ENCODE data around the gene PEG3. TPM values are rescaled to one million over a fixed set of nuclear protein-coding genes. Genes with fewer than 3 reads are reported as not detected.

Gene PEG3
- total and polyA plus RNA-seq, 2 of the 13 experiments (the other 11 are each of a cell fraction or from before 2014, with no cell fraction given) = 217 to 394 TPM

- TF ChIP-seq ARID4A (CRISPR knock-in tag; IDR thresholded peaks at IDR 0.05; ENCODE audit: borderline replicate concordance) = peak; percentile 45; the same call in 1 of the 2 replicates
- 0 out of 2 replicates have a peak, but pooled peaks have one; percentile 18 for TF ChIP-seq ZNF710 (CRISPR knock-in tag; IDR thresholded peaks at IDR 0.05; ENCODE audit: borderline replicate concordance)
- TF ChIP-seq PCBP1 (IDR thresholded peaks at IDR 0.05; ENCODE audit: borderline replicate concordance, low read depth, low read length) = no peak
- peak; percentile 85; the same call in 1 of the 2 replicates for TF ChIP-seq AKAP8 (CRISPR knock-in tag; IDR thresholded peaks at IDR 0.05)
- TF ChIP-seq MEIS1 (CRISPR knock-in tag; IDR thresholded peaks at IDR 0.05; ENCODE audit: borderline replicate concordance) = peak; percentile 18; the same call in 1 of the 2 replicates
- 0 out of 2 replicates have a peak, but pooled peaks have one; percentile 18 for TF ChIP-seq ZFP90 (CRISPR knock-in tag; IDR thresholded peaks at IDR 0.05; ENCODE audit: borderline replicate concordance)
- TF ChIP-seq ZZZ3 (CRISPR knock-in tag; IDR thresholded peaks at IDR 0.05; ENCODE audit: borderline replicate concordance) = peak; percentile 79; the same call in 1 of the 2 replicates
- TF ChIP-seq ETV6 (CRISPR knock-in tag; conservative IDR thresholded peaks at IDR 0.05) = 0 out of 2 replicates have a peak, but pooled peaks have one; percentile 13
- peak; percentile 67 for TF ChIP-seq CTCF (CRISPR knock-in tag; IDR thresholded peaks at IDR 0.05)
- 0 out of 2 replicates have a peak, but pooled peaks have one; percentile 6 for TF ChIP-seq JUNB (CRISPR knock-in tag; IDR thresholded peaks at IDR 0.05; ENCODE audit: borderline replicate concordance)
- 0 out of 2 replicates have a peak, but pooled peaks have one; percentile 23 for TF ChIP-seq NR2C2 (CRISPR knock-in tag; IDR thresholded peaks at IDR 0.05; ENCODE audit: borderline replicate concordance)
Measured at GRCh38 chr19:56838024-56838908, 2.3 kb downstream of the PEG3 start (continued).

Data from HepG2 (cell line).